Stimulated activated CD4-positive, alpha-beta T cell treated with anti-CD3 and anti-CD28 coated beads, TNF-alpha, amount 100 ng/mL, for 48 hours (primary cell): ENCODE measurements around the gene FMN1.

Experiments used
- DNase-seq, 3 donors: peaks; one replicate each; pipeline ENCODE4 v3.0.0-alpha.2; 2020; ENCODE audit warnings: low read depth in 3 of 3

The FMN1 gene

GRCh38 chr15:32927124-32927523 lies 267.4 kb downstream of the FMN1 start:
- DNase-seq, result no peak

DNA sequence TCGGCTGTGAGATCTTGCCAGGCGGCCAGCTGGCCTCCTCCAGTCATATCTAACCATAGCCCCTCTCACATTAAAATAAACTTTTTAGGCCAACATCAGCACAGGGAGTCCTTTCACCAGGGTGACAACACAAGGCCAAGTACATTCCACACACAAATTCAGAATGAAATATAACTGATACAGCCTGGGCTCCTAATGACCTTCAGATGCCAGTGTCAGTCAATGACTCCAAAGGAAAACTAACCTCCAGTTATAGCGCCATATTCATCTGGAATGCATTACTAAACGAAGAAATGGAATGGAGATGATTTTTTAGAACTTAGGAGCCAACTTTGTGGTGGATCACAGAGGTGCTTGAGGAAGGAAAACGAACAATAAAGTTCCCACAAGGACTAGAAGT lies 271.3 kb downstream of the FMN1 start:
- no peak for DNase-seq

DNA sequence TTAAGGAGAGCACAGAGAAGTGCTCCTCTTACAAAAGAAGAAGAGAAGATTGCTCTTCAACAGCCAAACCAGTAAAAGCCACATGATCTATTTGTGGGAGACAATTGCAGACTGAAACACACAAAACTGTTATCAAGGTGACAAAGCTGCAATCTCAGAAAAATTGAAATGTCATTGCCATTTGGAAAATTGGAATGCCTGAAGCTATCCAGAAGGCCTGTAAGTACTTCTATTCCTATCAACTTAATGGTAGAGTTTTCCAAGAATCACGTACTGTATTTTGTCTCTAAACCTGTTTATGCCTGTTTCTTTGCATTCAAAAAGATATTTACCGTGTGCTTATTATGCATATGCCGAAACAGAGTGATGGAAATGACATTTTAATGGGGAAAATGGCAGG lies 272.0 kb downstream of the FMN1 start:
- no peak for DNase-seq

DNA sequence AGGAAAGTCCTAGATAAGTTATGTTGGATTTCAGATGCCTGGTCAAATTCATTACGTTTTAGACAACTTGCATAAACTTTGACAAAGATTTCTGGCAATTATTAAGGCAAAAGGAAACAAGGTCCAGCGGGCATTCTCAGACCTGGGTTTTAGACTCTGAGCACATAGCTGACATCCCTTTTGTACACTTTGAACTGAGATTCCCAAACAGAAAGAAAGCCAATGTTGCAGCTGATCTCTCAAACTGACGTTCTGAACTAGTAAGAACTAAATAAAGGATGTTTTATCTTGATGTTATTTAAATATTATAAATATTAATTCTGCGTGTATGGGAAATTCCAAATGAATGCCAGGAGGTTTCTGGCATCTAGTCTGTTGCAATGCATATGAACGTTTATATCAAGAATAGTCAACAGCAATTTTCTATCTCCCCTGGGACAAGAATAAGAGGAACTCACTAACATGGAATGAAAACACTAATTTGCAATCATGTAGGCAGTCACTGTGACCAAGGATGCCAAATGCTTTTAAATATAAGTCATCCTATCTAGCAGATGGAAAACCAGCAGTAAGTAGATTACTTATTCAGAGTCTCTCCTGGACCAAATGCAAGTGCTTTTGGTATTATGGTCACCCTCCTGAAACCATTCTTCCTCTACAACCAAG lies 274.6 kb downstream of the FMN1 start:
- DNase-seq, result no peak

- no peak for DNase-seq
Measured at GRCh38 chr15:32918547-32918946, 276.0 kb downstream of the FMN1 start.

DNA sequence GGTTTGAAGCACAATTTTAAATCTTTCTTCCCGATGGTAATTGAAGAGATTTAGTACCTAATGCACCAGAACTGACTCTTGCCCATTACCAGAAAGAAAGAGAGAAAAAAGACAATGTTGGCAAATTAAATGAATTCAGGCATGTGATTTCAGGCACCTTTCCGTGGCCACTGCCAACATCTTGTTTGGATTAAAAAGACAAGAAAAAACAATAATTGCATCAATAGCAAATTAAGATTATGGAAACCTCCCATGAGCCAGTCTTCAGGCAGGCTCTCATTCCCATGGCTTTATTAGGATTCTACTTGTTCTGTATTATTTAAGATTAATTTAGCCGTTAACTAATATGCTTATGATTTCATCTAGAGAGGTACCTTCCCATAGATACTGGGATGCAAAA lies 283.7 kb downstream of the FMN1 start:
- no peak for DNase-seq

- DNase-seq, result no peak
Measured at GRCh38 chr15:32909431-32909830, 285.1 kb downstream of the FMN1 start.

DNA sequence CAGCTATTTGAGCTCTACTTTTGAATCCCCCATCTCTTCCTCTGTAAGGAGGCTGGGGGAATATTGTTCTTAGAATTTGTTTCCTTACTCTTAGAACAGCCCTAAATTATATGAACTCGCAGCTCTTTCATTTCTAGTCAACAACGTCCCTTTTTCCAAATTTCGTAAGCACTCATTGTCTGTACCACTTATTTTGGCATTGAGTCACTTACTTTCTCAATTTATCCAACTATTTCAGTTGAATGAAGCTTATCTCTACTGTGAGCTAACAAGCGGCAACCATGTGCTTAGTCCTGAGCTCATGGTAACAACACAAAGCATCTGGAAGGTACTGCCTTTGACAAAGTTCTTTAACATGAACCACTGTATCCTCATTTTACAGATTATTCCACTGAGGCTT lies 285.6 kb downstream of the FMN1 start:
- no peak for DNase-seq

GRCh38 chr15:32908135-32908801 lies 286.2 kb downstream of the FMN1 start:
- DNase-seq, result no peak

- DNase-seq, result no peak
Measured at GRCh38 chr15:32905481-32905880, 289.0 kb downstream of the FMN1 start.

GRCh38 chr15:32904448-32904847 lies 290.1 kb downstream of the FMN1 start:
- no peak for DNase-seq

DNA sequence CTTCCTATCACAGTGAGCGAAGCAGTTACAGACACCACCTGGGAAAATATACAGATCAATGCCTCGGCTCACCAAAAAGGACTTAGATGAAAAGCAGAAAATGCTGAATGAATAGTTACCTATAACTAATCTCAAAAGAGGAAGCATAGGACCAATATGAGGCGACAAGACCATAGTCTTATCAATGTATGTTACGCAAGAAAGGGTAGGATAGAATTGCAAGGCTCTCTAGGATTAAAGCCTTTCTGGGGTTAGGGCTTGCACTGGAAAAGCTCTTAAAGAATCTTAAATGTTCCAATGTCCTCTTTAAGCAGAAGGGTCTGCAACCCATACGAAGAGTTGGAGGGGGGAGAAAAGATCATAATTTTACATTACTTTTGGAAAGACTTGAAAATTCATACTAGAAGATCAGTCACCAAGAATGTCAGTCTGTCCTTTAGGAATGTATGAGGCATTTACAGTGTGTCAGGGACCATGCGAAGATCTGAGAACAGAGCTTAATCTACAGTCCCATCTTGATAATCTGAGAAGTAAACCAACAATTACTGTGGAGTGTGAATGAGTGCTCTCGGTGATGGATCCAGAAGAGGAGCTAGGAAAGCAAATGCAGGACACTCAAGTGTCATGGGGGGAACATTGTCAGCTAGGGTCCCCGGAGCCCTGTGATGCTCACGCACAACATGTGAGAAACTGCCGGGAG lies 290.8 kb downstream of the FMN1 start:
- DNase-seq, result no peak

DNA sequence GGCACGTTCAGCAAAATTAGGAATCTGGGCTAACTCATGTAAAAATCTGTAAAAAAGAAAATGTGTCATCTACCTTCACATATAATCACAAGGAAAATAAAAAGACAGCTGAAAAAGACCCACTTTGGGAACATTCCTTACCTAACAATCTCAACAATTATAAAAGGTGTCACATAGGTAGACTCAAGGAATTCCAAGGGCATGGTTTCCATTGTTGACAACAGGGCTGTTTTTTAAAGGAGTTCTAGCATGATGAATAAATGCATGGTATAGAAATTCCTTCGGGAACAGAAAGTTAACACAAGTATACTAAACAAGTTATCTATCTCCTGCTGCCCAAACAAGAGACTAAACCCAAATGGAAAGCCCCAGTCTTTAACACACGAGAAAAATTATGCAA lies 292.5 kb downstream of the FMN1 start:
- DNase-seq, result no peak

GRCh38 chr15:32901192-32901591 lies 293.3 kb downstream of the FMN1 start:
- no peak for DNase-seq

DNA sequence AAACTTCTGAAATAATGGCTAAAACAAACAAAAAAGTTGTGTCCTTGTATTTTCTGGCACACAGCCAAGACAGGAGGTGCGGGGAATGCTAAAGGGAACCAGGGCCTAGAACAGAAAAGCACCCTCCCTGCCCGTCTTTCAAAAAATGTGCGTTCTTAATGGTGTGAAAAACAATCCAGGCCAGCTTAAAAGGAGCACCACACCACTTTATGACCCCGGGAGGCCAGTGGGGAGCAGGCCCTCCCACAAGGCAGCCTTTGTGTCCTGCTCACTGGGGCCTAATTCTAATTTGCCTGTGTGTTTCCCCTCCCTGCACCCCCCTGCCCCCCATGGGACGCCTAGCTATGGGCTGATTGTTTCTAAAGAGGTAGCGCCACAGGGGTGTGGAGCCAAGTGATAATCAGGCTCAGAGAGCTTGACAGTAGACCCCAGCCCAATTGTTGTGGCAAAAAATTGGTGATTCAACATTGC lies 295.4 kb downstream of the FMN1 start:
- DNase-seq, result no peak

GRCh38 chr15:32898414-32898813 lies 296.1 kb downstream of the FMN1 start:
- DNase-seq, result no peak

DNA sequence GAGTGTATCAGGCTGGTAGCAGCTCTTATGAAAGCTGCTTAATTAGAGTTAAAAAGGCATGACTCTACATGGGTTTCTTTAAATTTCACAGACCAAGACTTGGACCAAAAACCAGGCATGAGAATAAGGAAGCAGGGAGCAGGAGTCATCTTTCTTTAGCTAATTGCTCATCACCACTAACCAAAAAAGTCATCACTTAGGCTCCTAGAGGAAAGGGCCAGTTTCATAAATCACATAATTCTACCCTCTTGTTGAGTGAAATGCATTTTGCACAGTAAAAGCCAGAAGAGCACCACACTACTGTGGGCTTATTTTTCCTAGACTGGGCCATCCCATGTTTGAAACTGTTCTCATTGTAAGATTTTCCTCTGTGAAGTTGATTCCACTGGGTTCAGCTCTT lies 301.1 kb downstream of the FMN1 start:
- DNase-seq, result no peak

- no peak for DNase-seq
Measured at GRCh38 chr15:32889214-32889613, 305.3 kb downstream of the FMN1 start.

- DNase-seq, result no peak
Measured at GRCh38 chr15:32888221-32888761, 306.2 kb downstream of the FMN1 start.

GRCh38 chr15:32887090-32887489 lies 307.4 kb downstream of the FMN1 start:
- DNase-seq, result no peak

DNA sequence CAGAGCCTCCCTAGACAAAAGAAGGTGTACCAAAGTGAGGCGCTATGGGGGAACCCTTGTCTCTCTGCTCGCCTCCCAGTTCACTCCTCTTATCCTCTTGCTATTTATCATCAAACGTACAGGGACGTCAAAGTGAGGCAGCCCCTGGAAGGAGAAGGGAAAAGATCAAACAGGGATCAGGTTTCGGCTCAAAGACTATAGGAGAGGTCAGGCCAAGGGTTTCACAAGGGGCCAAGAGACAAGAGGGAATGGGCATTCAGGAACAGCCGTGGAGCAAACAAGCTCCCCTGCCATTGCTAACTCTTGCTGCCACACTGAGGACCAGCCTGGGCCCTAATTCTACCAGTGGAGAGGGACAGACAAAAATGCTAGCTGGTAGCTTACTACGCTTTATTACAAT lies 308.1 kb downstream of the FMN1 start:
- DNase-seq, result no peak

GRCh38 chr15:32885713-32886112 lies 308.8 kb downstream of the FMN1 start:
- no peak for DNase-seq

GRCh38 chr15:32884146-32884545 lies 310.4 kb downstream of the FMN1 start:
- DNase-seq, result no peak
